ENCODE measurements around the gene SCYGR8. TPM values are rescaled to one million over a fixed set of nuclear protein-coding genes. Genes with fewer than 3 reads are reported as not detected.
A peak's percentile ranks its signal among the peaks of the same experiment; 100 is the strongest.

The SCYGR8 gene
- total RNA-seq, 4 donors from 2014 or later, result not detected

- no peaks in the 10 kb centered on the region for H3K27me3 ChIP-seq
- no peak for TF ChIP-seq EP300 (IDR thresholded peaks at IDR 0.05; ENCODE audit: low read depth)
- no peak for TF ChIP-seq POLR2A (IDR thresholded peaks at IDR 0.05)
- TF ChIP-seq CTCF (IDR thresholded peaks at IDR 0.05), result no peak
- no peak for TF ChIP-seq POLR2AphosphoS5 (IDR thresholded peaks at IDR 0.05)
- H3K27ac ChIP-seq, result no peak overlapping the region
- no peaks in the 10 kb centered on the region for H3K36me3 ChIP-seq
- 96% methylated on average over 1 of the region's 1 CpG; no CpG with 5 or more reads in 1 of the 2 donors for WGBS, 2 donors (ENCODE audit: low coverage in 1 of 2)
- intact Hi-C loops (cut with DNase I; ENCODE audit: low total_unique reads), result no loop called here
- no peak overlapping the region for H3K4me3 ChIP-seq
- no peak for DNase-seq
- no peaks in the 10 kb centered on the region for H3K9me3 ChIP-seq
- H3K4me1 ChIP-seq, result peaks cover 3 to 9% (median 3%) of the 10 kb centered on the region in 4 donors
- in situ Hi-C loops (cut with MboI; ENCODE audit: low pct_ligation_motif_present in 1 of 4, low pct_unique_long_range_greater_than_20kb in 1 of 4, low sequenced_read_pairs in 3 of 4), result no loop called here
Observed at GRCh38 chr2:227713291-227713690, 32.4 kb upstream of the SCYGR8 start.

- no peaks in the 10 kb centered on the region for H3K36me3 ChIP-seq
Observed at GRCh38 chr2:227716501-227716900, 29.2 kb upstream of the SCYGR8 start.

GRCh38 chr2:227717687-227718567 lies 27.8 kb upstream of the SCYGR8 start, which contains the start of gene SLC19A3:
SLC19A3 (minus strand) TSS chr2:227718028; CDS start chr2:227702318, 15,710 bp downstream.
- Histone ChIP-seq H3K27ac (peak within 1 kb of the TSS; percentile 66 to 72 (median 69)), H3K4me1 (peaks cover 10 to 15% (median 13%) of the 10 kb centered on the region in 4 donors), H3K27me3 (no peaks in the 10 kb centered on the region), H3K9me3 (no peaks in the 10 kb centered on the region), H3K36me3 (no peaks in the 10 kb centered on the region), H3K4me3 (peak within 1 kb of the TSS; percentile 26 to 48 (median 42))
- intact Hi-C loops (cut with DNase I; ENCODE audit: low total_unique reads) (no loop called here), in situ Hi-C loops (cut with MboI; ENCODE audit: low pct_ligation_motif_present in 1 of 4, low pct_unique_long_range_greater_than_20kb in 1 of 4, low sequenced_read_pairs in 3 of 4) (no loop called here)
- peak; percentile 93 for DNase-seq
- 17 to 30% methylated on average over 3 to 35 of the region's 35 CpGs for WGBS, 2 donors (ENCODE audit: low coverage in 1 of 2)
- TF ChIP-seq EP300 (IDR thresholded peaks at IDR 0.05; ENCODE audit: low read depth), result no peak
- TF ChIP-seq POLR2AphosphoS5 (IDR thresholded peaks at IDR 0.05), result peak in 1 of 3 donors; percentile 23

More at GRCh38 chr2:227716501-227716900, 29.2 kb upstream of the SCYGR8 start:
- H3K4me3 ChIP-seq, result no peak overlapping the region
- peaks cover 5 to 13% (median 9%) of the 10 kb centered on the region in 4 donors for H3K4me1 ChIP-seq
- H3K9me3 ChIP-seq, result no peaks in the 10 kb centered on the region
- no peak for DNase-seq
- WGBS, 2 donors (ENCODE audit: low coverage in 1 of 2), result 64 to 100% methylated on average over 2 of the region's 2 CpGs
- TF ChIP-seq CTCF (IDR thresholded peaks at IDR 0.05), result no peak
- TF ChIP-seq EP300 (IDR thresholded peaks at IDR 0.05; ENCODE audit: low read depth), result no peak
- TF ChIP-seq POLR2AphosphoS5 (IDR thresholded peaks at IDR 0.05), result no peak
- no peak for TF ChIP-seq POLR2A (IDR thresholded peaks at IDR 0.05)
- no peak overlapping the region for H3K27ac ChIP-seq
- H3K27me3 ChIP-seq, result no peaks in the 10 kb centered on the region
- intact Hi-C loops (cut with DNase I; ENCODE audit: low total_unique reads) (no loop called here), in situ Hi-C loops (cut with MboI; ENCODE audit: low pct_ligation_motif_present in 1 of 4, low pct_unique_long_range_greater_than_20kb in 1 of 4, low sequenced_read_pairs in 3 of 4) (no loop called here)

GRCh38 chr2:227719641-227720040 lies 26.1 kb upstream of the SCYGR8 start:
- 73 to 82% methylated on average over 3 to 4 of the region's 4 CpGs for WGBS, 2 donors (ENCODE audit: low coverage in 1 of 2)
- no peak overlapping the region for H3K27ac ChIP-seq

More at GRCh38 chr2:227719641-227720040, 26.1 kb upstream of the SCYGR8 start:
- Histone ChIP-seq H3K4me3 (no peak overlapping the region), H3K36me3 (no peaks in the 10 kb centered on the region), H3K4me1 (peaks cover 10 to 18% (median 13%) of the 10 kb centered on the region in 4 donors), H3K27me3 (no peaks in the 10 kb centered on the region), H3K9me3 (no peaks in the 10 kb centered on the region)
- no peak for DNase-seq
- in situ Hi-C loops (cut with MboI; ENCODE audit: low pct_ligation_motif_present in 1 of 4, low pct_unique_long_range_greater_than_20kb in 1 of 4, low sequenced_read_pairs in 3 of 4), result no loop called here
- intact Hi-C loops (cut with DNase I; ENCODE audit: low total_unique reads), result no loop called here
- no peak for TF ChIP-seq CTCF (IDR thresholded peaks at IDR 0.05)
- no peak for TF ChIP-seq EP300 (IDR thresholded peaks at IDR 0.05; ENCODE audit: low read depth)
- TF ChIP-seq POLR2AphosphoS5 (IDR thresholded peaks at IDR 0.05), result no peak
- no peak for TF ChIP-seq POLR2A (IDR thresholded peaks at IDR 0.05)
